Thyroid gland (tissue), 4 donors: Measurements from ENCODE around the gene POGLUT3.

Experiments used
- POLR2A ChIP-seq, 2 donors: fragments of 450-650 bp; IDR thresholded peaks; one replicate each; pipeline ENCODE4 v1.6.1; 2017; ENCODE audit warnings: antibody characterized with exemption in 2 of 2, mild to moderate bottlenecking in 2 of 2, moderate library complexity in 1 of 2
- TF ChIP-seq, protein P1 (sequence below), 6 experiments: fragments of 200-600 bp in 3 of 6; fragments of 450-650 bp in 3 of 6; sonication (generic) in 3 of 6; IDR thresholded peaks; one replicate each; pipeline ENCODE4 v1.5.1; 2016 to 2019; ENCODE audit warnings: antibody characterized with exemption in 6 of 6, mild to moderate bottlenecking in 2 of 6, inconsistent platforms in 1 of 6, moderate library complexity in 1 of 6

DNA sequence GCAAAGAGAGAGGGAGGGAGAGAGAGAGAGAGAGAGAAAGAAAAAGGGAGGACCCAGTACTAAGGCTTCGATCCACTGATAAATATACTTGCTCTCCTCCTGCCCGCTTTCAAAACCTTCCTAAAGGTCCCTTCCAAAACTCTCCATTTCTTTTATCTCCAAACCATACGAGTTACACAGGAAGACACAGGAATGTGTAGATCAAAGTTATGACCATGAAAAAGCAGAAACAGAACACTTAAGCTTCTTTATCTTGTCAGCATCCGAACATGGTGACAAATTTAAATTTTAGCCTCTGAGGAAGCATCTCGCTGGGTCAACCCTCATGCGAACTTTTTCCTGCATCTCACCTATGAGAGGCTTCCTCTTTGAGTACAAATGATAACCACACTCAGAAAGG is 29.2 kb upstream of the POGLUT3 start:
- TF ChIP-seq, protein P1, sequence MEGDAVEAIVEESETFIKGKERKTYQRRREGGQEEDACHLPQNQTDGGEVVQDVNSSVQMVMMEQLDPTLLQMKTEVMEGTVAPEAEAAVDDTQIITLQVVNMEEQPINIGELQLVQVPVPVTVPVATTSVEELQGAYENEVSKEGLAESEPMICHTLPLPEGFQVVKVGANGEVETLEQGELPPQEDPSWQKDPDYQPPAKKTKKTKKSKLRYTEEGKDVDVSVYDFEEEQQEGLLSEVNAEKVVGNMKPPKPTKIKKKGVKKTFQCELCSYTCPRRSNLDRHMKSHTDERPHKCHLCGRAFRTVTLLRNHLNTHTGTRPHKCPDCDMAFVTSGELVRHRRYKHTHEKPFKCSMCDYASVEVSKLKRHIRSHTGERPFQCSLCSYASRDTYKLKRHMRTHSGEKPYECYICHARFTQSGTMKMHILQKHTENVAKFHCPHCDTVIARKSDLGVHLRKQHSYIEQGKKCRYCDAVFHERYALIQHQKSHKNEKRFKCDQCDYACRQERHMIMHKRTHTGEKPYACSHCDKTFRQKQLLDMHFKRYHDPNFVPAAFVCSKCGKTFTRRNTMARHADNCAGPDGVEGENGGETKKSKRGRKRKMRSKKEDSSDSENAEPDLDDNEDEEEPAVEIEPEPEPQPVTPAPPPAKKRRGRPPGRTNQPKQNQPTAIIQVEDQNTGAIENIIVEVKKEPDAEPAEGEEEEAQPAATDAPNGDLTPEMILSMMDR (IDR thresholded peaks at IDR 0.05): no peak
- no peak for TF ChIP-seq POLR2A (IDR thresholded peaks at IDR 0.05)
